NT2/D1 (cell line): Measurements from ENCODE around the gene WNT5B.
"Not testable (repeated sequence)": the region's sequence is repeated elsewhere in the genome, so short reads cannot be mapped to it uniquely, and the experiment has no call there.

Experiments used
- YY1 ChIP-seq: IDR thresholded peaks from 2 replicates; pipeline ENCODE4 v1.6.1; 2011; ENCODE audit not compliant: insufficient read length, insufficient read depth
- ZNF274 ChIP-seq: IDR thresholded peaks from 2 replicates; pipeline ENCODE4 v1.6.1; 2011; ENCODE audit warnings: mild to moderate bottlenecking, low read depth, low read length

DNA sequence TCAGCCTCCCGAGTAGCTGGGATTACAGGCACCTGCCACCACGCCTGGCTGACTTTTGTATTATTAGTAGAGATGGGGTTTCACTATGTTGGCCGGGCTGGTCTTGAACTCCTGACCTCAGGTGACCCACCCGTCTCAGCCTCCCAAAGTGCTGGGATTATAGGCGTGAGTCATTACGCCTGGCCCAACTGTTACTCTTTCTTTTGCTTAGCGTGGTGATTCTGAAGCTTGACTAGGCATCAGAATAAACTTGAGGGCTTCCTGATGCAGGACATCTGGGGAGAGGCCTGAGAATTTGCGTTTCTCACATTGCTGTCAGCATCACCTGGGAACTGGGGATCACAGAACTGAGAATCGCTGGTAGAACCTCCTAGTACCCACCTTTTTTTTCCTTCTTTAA, 26.3 kb upstream of the WNT5B start:
- not testable (repeated sequence) for TF ChIP-seq YY1, ZNF274
